Suprapubic skin (tissue), 4 donors: ENCODE measurements around the gene ZNF423.

Experiments used
- EP300 ChIP-seq: sonication (generic); formaldehyde crosslinking; IDR thresholded peaks from one replicate; pipeline ENCODE4 v1.6.1; 2017; ENCODE audit warnings: antibody characterized with exemption
- POLR2A ChIP-seq, 2 donors: fragments of 450-650 bp; IDR thresholded peaks; one replicate each; pipeline ENCODE4 v1.6.1; 2017; ENCODE audit warnings: antibody characterized with exemption in 2 of 2, mild to moderate bottlenecking in 2 of 2, moderate library complexity in 2 of 2
- POLR2AphosphoS5 ChIP-seq, 3 donors: sonication (generic); formaldehyde crosslinking; IDR thresholded peaks; one replicate each; pipeline ENCODE4 v1.6.1; 2017; ENCODE audit warnings: antibody characterized with exemption in 3 of 3
- TF ChIP-seq, protein P1 (sequence below), 2 donors: fragments of 200-600 bp in 1 of 2; fragments of 450-650 bp in 1 of 2; sonication (generic) in 1 of 2; IDR thresholded peaks; one replicate each; pipeline ENCODE4 v1.5.1; 2016 to 2019; ENCODE audit warnings: antibody characterized with exemption in 2 of 2, mild to moderate bottlenecking in 1 of 2, moderate library complexity in 1 of 2

DNA sequence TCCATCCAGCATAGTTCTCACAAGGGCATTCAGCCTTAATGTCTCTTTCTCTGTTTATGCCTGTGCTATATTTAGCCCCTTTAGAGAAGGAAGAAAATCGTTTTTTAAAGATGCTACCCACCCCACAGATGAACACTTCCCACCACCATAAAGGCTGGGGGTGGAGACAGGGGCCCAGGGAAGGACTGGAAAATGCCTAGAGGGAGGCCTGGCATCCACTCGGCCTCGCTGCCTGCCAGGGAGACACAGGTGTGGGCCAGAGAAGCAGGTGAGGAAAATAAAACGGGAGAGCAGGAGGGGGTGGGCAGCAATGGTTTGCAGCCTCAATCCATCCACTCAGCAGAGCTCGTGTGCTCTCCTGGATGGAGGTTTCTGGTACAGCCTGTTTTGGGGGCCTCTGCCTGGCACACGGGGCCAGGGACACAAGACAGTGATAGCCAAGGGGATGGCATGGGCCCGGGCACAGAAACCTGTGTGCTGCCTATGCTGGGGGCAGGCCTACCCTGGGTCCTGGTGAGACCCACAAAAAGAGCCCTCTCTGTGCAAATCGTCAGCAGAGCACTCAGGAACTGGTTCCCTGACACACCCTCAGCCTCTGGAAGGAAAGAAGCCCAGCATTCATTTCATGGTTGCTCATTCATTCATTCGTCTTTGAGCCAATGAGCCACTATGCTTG, 360.9 kb downstream of the ZNF423 start:
- TF ChIP-seq POLR2AphosphoS5 (IDR thresholded peaks at IDR 0.05) (no peak), POLR2A (IDR thresholded peaks at IDR 0.05) (no peak), EP300 (no peak)
- TF ChIP-seq, protein P1, sequence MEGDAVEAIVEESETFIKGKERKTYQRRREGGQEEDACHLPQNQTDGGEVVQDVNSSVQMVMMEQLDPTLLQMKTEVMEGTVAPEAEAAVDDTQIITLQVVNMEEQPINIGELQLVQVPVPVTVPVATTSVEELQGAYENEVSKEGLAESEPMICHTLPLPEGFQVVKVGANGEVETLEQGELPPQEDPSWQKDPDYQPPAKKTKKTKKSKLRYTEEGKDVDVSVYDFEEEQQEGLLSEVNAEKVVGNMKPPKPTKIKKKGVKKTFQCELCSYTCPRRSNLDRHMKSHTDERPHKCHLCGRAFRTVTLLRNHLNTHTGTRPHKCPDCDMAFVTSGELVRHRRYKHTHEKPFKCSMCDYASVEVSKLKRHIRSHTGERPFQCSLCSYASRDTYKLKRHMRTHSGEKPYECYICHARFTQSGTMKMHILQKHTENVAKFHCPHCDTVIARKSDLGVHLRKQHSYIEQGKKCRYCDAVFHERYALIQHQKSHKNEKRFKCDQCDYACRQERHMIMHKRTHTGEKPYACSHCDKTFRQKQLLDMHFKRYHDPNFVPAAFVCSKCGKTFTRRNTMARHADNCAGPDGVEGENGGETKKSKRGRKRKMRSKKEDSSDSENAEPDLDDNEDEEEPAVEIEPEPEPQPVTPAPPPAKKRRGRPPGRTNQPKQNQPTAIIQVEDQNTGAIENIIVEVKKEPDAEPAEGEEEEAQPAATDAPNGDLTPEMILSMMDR (IDR thresholded peaks at IDR 0.05) = no peak
